Mucosa of gallbladder (tissue), 1 donor: Measurements from ENCODE around the gene ISM2. TPM values are rescaled to one million over a fixed set of nuclear protein-coding genes. Genes with fewer than 3 reads are reported as not detected.

Source experiments
- DNase-seq: peaks from one replicate; pipeline ENCODE4 v3.0.0-alpha.2; 2020; ENCODE audit warnings: low spot score
- total RNA-seq: library from RNA; stranded (reverse); gene quantifications from one replicate; pipeline ENCODE4 v1.2.1, GENCODE V29; 2021
- donor health status: DM: no; HTN: no; CAD: no.

Gene ISM2
- total RNA-seq, 1 donor from 2014 or later, result 0.23 TPM

DNA sequence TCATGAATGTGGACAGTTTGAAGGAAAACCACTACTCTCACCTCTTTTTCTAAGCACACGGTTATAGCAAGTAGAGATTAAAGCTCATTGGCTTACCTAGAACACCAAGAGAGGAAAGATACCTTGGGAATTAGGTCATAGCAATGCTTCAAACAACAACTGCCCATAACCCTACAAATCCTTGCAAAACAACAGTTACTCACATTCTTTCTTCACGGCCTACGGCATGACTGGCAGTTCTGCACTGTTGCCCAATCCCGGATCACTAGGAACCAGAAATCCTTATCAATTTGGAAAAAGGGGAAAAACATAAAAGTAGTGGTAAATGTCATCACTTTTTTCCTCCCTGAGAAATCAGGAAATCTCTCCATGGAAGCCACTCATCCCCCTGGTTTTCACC is 9.6 kb upstream of the ISM2 start:
- no peak for DNase-seq

DNA sequence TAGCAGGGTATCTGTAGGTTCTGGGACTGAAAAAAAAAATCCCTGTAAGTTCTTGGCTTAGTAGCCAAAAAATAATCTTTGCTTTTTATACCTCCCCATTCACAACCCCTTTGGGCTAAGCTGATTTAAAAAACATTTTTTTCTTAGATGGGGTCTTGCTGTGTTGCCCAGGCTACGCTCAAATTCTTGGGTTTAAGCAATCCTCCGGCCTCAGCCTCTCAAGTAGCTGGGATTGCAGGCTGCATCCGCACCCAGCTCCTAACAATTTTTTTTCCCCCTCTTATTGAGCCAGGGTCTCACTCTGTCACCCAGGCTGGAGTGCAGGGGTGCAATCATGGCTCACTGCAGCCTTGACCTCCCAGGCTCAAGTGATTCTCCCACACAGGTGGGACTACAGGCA is 9.1 kb upstream of the ISM2 start:
- no peak for DNase-seq

DNA sequence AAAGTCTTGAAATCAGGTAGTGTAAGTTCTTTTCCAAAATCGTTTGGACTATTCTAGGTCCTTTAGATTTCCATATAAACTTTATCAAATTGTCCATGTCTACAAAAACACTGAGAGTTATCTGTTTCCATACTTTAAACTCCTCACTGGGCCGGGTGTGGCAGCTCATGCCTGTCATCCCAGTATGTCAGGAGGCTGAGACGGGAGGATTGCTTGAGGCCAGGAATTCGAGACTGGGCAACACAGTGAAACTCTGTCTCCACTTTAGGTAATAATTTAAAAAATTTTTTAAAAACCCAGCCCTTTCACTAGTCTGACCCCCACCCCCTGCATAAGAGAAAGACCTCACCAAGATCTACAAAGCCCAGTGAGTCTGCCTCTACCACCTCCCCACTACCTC is 6.4 kb upstream of the ISM2 start:
- DNase-seq, result no peak

DNA sequence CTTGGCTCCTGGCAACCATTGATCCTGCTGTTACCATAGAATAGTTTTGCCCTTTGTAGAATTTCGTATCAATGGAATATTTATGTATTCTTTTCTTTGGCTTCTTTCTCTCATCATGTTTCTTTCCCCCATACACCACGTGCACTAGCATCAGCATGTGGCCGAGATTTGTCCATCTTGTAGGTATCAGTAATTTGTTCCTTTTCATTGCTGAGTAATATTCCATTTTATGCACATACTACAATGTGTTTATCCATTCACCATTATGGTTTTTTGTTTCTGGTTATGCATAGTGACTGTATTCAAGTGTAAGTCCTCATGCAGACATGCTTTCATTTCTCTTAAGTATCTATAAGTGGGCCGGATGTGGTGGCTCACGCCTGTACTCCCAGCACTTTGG is 4.5 kb upstream of the ISM2 start:
- DNase-seq, result no peak

DNA sequence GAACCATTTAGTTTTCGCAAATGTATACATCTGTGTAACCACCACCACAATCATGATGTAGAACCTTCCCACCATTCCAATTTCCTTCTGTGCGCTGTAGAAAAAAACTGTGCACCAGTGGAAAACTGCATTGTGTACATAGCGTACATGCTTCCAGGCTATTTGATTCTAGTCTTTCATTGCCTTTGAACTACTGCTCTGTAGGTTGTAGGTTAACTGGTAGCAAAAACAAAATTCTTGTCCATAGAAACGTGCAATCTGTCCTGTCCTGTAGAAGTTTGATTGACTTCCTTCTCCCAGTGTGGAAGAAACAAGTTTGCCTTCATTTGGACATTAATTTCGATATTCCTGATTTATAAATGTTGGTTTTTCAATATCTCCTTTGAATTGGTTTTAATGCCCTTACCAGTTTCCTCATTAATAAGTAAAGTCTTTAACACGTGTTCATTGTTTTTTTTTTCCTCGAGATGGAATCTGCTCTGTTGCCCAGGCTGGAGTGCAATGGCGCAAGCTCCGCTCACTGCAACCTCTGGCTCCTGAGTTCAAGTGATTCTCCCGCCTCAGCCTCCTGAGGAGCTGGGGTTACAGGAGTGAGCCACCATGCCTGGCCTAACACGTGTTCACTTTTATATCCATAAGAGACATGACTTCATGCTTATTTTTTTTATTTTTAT is 3.6 kb upstream of the ISM2 start:
- DNase-seq, result no peak

DNA sequence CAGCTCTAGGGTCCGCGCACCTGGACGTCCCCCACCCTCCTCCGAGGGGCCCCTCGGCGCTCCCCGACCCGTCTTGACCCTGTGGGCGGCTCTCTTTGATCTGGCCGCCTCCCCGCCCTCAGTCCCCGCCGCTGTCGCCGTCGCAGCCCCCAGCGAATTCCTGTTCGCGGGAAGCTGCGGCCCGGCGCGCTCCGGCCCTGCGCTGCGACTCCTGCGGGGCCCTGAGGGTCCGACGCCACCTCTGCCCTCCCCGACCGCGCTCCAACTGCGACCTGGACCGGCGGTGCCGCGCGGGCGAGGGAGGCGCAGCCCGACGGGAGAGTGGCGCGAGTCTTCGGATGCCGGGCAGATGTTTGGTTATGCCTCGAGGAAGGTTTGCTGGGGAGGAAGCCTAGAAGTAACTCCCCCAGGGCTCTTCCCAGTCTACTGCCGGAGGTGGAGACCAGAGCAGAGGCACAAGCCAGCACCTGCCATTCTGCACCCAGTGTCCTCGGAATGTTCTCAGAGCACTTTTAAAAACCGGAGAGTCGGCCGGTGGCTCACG is 440 bp upstream of the ISM2 start:
- DNase-seq, result no peak

DNA sequence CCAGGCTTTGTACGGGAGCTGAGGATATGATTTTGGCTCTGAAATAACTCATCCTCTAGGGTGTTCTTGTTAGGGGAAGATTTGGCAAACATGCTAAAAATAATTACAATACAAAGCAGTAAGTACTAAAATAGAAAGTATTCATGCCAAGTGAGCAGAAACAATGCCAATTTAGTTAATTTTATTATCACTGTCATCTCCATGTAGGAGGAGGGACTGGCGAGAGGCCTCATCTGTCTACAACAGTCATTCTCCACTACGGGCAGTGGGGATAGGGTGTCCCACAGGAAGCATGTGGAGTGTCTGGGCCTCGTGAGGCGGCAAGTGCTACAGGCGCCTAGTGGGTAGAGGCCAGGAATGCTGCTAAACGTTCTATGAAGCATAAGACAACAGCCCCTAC is 3.3 kb downstream of the ISM2 start:
- no peak for DNase-seq

DNA sequence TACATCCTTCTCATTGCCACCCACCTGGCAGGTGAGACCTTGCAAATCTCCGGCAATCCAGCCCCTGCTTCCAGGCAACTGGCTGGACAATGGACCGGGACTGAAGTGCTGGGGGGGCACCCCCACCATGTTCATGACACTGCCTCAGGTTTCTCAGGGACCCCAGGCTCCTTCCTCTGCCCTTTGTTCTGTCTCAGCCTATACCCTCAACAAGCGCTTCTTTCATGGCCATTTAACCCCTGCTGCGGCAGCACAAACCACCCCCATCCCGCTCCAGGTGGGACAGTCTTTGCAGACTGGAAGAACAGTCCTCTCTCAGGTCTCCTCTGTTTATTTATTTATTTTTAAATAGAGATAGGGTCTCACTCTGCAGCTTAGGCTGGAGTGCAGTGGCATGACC is 7.6 kb downstream of the ISM2 start:
- DNase-seq, result no peak

DNA sequence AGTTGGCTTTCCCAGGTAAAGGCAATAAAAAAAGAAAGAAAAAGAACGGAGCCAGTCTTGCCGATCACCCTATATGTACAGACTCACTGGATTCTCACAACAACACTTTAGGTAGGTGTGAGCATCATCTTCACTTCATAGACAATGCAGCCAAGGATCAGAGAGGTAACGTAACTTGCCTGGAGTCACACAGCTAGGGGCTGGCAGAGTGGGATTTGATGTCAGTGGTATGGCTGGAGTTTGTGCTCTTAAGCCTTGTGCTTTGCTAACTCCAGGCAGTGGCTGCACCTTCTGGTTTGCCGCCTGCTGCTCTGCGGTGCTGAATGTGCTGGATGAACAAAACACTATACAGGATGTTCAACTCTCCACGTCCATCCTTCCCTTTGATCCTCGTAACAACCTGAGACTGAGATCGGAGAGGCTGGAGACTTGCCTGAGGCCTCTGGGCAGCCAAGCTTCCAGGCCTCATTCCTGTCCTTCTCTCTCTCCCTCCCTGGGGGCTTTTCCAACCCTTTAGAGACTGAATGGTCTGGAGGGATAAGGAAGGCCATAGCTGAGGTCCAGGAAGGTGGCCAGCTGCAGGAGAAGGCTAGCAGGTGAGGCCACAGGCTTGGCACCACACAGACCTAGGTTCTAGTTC is 8.1 kb downstream of the ISM2 start:
- no peak for DNase-seq

DNA sequence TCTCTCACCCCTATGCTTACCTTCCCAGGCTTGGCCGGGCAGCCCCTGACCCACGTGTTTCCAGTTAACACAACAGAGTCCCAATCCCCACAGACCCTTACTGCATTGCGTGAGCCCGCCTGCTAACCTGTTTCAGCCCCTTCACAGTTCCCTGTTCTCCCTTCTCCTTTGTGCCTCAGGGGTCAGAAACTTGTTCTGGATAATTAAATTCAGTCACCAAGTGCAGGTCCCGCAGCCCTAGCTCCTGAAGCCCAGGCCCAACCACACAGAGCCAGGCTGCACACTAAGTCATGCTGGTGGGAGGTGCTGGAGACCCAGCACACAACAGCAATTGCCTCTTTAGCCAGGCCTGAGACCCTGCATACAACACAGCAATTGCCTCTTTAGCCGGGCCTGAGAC is 9.6 kb downstream of the ISM2 start:
- DNase-seq, result no peak

DNA sequence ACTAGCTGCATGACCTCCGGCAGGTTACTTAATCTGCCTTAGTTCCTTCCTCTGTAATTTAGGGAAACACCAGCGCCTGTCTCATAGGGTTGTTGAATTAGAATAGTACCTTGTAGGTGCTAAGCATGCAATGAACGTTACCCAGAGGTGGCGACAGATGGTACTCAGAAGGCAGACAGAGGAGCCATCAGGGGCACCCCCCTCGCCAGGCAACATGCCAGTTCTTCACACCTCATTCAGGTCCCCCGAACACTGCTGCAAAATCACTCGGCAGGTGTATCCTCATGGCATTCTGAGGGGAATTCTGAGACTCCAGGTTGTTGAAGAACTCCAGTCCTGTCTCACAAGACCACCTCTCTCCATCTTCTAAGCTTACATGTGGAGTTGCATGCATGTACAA is 10.1 kb downstream of the ISM2 start:
- no peak for DNase-seq

DNA sequence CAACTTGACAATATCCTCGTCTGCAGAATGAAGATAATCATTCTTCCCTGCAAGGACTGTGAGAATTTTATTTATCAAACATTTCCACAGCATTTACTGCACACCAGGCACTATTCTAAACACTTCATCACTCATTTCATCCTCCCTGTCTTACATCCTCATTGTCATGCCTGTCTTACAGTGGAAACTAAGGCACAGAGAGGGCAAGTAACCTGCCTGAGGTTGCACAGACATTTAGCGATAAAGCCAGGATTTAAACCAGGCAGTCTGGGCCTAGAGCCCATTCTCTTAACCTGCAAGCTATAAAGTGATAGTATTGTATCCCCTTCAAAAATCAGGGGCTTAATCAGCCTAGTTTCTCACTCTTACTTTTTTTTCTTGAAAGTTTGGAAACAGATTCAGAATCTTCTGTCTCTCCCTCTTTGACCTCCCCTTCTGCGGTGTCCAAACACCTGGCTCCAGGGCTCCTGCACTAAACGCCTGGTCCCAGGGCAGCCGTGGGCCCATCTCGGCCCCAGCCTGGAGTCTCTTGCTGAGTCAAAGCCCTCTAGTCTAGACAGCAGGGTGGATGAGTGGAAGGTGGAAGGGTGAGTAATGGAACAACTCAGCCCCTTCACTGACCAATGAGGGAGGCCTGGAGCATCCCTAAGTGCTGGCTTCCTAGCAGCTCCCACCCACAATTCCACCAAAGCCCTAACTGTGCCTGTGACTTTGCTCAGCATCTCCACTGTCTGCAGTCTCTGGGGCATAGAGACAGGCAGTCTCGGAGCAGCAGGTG is 12.5 kb downstream of the ISM2 start:
- DNase-seq, result no peak

DNA sequence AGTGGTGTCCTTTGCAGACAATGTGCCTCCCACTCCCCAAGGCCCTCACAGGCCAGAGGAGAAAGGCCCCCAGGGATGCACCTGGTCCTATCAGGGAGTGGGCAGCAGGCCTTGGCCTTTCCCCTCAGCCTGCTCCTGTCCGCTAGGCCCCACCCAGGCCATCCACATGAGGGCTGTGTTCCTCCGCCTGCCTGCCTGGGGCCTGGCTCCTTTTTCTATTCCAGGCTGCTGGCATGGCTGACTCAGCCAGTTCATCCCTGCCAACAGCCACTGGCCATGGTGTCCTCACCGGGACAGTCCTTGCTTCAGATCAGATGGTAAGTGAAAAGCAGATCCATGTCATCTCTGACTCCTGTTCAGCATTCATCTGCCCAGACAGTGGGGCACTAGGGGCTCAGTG is 13.4 kb downstream of the ISM2 start:
- no peak for DNase-seq

DNA sequence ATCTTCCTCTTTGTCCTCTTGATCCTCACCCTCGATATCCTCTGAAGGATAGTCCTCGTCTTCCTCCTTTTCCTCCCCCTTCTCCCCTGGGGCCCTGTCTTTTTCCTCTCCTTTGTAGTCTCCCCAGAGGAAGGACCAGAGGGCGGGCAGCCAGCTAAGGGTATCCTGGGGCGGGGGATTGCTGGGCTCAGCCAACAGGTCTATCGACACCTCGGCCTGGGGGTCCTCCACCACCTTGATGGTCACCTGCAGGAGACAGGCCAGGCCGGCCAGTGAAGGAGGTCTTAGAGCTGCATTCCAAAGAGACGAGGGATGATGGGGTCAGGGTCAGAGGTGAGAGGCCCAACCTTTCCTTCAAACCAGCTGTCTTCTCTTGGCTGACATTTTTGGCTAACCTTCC is 16.2 kb downstream of the ISM2 start:
- DNase-seq, result no peak

DNA sequence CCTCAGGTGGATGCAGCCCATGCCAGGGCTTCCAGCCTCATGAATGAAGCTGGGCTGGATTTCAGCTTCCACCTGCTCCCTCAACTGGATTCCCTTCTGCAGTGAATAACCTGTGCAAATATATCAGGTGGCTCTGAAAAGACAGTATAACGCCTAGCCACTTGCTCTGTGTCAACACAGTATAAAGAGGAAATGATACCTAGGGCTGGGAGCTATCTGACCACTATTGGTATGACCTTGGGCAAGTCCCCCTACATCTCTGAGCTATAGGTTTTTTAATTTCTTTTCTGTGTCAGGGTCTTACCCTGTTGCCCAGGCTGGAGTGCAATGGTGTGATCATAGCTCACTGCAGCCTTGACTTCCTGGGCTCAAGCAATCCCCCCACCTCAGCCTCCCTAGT is 19.8 kb downstream of the ISM2 start:
- DNase-seq, result no peak

DNA sequence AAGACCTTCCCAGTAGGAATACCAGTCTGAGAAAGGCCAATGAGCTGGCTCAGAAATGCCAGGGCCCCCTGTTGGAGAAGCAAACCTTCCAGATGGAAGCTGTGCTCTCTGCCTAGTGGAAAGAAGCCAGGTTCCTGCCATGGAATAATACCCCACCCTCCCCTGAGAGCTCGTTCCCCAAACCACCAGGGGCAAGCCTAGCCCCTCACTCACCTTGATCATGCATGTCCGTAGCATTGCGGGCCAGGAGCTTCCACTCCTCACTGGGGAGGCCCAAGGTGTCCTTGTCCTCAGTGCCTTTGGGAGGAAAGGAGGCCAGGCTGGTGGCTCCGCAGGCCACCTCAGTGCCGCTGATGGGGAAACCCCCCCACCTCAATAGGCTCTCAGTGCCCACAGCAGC is 20.6 kb downstream of the ISM2 start:
- no peak for DNase-seq

DNA sequence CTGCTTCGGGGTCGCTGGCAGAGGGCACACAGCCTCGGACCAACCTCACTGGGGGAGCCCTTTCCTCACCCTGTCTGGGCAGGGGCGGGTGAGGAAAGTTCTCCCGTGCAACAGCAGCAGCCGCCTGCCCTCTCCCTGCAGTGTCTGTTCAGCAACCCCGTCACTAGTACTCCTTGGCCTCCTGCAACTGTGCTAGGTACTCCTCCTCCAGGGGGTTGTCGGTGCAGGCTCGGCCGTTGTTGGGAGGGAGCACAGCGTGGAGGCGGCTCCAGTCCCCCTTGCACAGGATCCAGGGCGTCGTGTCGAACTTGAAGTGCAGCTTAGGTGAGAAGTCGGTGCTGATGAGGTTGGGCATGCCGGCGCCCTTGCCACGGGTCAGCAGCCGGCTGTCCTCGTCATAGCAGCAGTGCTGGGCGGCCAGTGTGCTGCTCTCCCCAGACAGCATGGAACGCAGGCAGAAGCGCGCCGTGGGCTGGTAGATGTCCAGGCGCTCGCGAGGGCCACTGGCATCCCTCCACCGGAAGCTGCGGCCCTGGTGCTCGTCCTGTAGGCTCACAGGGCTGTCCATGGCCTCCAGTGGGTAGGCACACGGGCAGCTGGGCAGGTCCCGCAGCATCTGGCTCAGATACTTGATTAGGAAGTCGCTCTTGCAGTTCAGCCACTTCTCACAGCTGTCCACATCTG is 23.0 kb downstream of the ISM2 start:
- no peak for DNase-seq

DNA sequence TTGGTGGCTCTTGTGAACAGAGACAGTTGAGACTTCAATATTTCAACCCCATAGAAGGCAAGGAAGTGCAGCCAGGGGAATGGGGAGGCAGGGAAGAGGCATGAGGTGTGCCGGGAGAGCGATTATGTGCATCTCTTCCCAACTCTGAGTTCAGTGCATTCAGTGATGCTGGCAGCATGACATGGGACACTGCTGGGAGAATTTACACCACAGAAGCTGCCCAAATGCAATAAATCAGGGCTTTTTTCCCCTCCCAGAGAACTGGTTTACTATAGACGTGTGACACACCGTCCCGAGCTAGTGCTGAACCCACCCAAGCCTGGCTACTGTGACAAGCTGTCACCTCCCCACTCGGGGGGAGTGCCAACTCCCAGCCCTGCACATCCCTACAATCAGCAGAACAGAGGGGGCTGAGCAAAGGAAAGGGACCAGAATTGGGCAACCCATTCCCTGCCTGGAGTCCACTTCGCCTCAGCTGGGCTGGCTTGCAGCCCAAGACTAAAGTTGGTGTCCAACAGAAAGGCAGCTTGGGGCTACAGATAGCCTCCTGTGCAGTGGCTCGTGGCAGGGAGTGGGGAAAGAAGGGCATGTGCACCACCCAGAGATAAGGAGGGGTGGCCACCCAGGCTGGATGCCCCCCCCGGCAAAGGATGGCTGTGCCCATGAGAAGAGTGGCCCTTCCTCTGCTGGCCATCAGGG is 24.0 kb downstream of the ISM2 start:
- no peak for DNase-seq

DNA sequence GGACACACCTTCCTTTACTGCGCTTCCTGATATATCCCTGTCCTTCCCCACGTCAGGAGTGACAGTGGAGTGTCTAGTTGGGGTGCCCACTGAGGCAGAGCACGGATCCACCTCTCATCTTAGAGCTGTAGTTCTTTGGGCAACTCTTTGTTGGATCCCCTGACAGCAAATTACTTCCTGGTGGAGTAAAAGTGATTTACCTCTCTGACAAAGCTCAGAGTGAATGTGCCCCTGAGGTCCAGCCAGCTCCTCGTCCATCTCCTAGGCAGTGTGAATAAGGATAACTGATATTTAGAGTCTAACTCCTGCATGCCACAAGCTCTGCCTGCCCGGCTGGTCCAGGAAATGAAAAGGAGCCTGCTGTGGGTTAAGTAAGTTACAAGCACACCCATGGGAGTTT is 24.7 kb downstream of the ISM2 start:
- no peak for DNase-seq

DNA sequence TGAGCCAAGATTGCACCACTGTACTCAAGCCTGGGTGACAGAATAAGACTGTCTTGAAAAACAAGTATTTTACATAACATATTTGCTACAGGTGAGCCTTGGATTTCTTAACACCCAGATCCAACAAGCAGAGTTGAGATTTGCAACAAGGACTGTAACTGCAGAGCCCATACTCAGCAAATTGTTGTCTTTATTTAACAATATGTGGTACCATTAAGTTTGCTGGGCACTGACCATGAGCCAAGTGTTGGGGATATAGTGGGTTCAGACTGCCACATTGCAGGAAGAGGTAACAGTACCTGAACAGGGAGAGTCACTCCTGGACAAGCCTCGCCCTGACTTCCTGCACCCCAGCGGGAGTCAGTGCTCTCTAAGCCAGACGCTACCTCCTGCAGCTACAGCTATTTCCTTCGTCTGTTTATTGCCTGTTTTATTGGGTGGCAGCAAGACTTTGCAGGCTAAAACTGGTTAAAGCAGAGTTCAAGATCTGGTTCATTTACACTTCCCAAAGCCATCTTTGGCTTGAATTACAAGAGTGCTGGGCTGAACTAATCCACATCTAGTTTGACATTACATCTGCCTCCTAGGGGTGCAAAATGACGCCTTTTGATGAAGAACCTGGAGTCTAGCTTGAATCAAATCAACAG is 28.3 kb downstream of the ISM2 start:
- no peak for DNase-seq

DNA sequence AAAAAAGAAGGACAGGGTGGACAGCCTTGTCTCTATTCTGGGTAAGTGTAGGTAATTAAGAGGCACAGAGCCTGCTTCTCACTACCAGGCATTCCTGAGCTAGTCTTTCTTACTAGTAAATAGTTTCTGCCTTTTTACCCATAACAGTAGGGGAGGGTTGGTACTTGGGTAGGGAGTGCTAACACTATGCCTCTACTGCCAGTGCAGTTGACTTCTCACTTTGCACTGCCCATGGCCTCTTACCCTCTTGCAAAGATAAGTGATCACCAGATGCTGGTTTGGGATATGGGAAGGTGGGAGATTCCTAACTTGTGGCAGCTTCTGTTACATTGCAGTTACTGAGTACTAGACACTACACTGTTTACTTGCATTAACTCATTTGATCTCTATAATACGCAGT is 29.1 kb downstream of the ISM2 start:
- DNase-seq, result no peak
